Body of pancreas (tissue), 4 donors: ENCODE measurements around the gene HDAC7.

ENCODE experiments used
- POLR2A ChIP-seq, 3 donors: fragments of 450-650 bp; IDR thresholded peaks; one replicate each; pipeline ENCODE4 v1.6.1; 2016; ENCODE audit warnings: antibody characterized with exemption in 3 of 3, mild to moderate bottlenecking in 2 of 3
- TF ChIP-seq, protein P1 (sequence below), 7 experiments: fragments of 450-650 bp in 4 of 7; fragments of 200-600 bp in 3 of 7; sonication (generic) in 3 of 7; IDR thresholded peaks; one replicate each; pipeline ENCODE4 v1.5.1; 2016 to 2019; ENCODE audit warnings: antibody characterized with exemption in 7 of 7

DNA sequence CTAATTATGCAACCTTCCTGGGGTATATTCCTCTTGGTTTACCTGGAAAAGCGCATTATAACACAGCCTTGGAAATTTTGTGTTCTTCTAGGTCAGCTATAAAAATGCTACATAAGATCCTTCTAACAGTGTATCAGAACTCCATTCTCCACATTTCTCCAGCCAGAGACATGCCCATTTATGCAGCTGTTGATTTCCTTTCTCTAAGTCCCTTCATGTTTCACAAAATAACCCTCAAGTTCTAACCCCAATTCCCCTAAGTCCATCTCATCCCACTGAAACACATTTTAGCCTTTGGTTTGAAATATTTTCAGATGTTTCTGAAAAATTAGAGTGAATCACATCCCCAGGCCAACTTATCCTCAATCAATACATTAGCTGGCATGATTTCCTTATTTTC lies 20.9 kb upstream of the HDAC7 start:
- no peak for TF ChIP-seq POLR2A (IDR thresholded peaks at IDR 0.05)
- TF ChIP-seq, protein P1, sequence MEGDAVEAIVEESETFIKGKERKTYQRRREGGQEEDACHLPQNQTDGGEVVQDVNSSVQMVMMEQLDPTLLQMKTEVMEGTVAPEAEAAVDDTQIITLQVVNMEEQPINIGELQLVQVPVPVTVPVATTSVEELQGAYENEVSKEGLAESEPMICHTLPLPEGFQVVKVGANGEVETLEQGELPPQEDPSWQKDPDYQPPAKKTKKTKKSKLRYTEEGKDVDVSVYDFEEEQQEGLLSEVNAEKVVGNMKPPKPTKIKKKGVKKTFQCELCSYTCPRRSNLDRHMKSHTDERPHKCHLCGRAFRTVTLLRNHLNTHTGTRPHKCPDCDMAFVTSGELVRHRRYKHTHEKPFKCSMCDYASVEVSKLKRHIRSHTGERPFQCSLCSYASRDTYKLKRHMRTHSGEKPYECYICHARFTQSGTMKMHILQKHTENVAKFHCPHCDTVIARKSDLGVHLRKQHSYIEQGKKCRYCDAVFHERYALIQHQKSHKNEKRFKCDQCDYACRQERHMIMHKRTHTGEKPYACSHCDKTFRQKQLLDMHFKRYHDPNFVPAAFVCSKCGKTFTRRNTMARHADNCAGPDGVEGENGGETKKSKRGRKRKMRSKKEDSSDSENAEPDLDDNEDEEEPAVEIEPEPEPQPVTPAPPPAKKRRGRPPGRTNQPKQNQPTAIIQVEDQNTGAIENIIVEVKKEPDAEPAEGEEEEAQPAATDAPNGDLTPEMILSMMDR (IDR thresholded peaks at IDR 0.05) = no peak
